Epithelial cell of prostate (primary cell): Measurements from ENCODE around the gene ITGA8.
"Not testable (repeated sequence)": the region's sequence is repeated elsewhere in the genome, so short reads cannot be mapped to it uniquely, and the experiment has no call there.

Experiments used
- DNase-seq: peaks from one replicate; pipeline ENCODE4 v3.0.0-alpha.2; 2011; ENCODE audit warnings: low read depth, low spot score
- H3K27ac ChIP-seq: fragments of 450-650 bp; 2 replicates; pipeline ENCODE4 v1.5.1; 2017; ENCODE audit warnings: mild to moderate bottlenecking

Gene ITGA8

DNA sequence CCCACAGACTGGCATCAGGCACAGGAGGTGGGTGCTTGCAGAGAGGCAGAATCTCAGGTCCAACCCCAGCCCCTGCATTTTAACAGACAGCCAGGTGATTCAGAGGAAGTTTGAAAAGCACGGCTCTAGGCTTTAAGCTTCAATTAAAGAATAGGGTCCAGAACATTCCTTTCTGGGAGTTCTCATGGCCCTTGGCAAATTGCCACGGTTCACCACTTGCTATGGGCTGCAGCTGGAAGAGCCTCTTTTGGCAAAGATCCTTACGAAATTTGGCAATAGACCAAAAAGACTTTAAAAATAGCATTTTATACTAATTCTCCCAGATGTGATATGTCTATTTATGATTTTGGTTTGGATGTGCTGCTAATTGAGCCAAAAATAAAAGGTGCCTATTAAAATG lies 148.1 kb downstream of the ITGA8 start:
- no peak for DNase-seq

DNA sequence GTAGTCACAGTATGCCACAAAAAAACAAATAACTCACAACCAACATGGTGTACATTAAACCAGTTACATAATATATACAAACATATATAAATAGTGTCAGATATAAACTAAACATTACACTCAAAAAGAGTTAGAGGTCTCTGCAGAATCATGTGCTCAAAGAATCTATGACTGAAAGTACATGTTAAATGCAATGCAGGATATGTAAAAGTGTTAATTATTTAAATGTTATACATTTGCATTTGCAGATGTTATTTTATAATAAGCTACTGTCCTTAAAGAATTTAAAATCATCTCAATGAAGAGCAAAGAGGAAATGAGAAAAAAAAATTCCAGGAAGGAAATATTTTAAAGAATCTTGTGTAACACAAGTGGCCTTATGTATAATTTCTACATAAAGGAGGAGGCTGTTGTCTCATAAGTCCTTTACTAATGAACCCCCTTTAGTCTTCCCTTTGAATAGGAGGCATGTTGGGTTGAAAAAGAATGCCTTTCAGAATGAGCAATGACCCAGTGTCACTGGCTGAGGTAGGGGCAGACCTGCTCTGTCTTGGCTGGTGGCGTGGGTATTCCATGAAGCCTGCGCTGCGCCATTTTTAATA lies 148.9 kb downstream of the ITGA8 start:
- DNase-seq: no peak

More for the DNA sequence above, 148.1 kb downstream of the ITGA8 start:
- H3K27ac ChIP-seq: no peak overlapping the region

DNA sequence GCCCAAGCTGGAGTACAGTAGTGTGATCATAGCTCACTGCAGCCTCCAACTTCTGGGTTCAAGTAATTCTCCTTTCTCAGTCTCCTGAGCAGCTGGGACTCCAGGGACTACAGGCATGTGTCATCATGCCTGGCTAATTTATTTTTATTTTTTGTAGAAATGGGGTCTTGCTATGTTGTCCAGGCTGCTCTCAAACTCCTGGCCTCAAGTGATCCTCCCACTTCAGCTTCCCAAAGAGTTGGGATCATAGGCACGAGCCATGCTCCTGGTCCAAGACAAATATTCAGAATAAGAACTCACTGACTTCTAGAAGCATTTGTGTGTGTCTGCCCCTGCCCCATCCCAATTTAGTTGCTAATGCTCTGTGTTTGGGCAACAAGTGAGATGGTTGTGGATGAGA lies 151.8 kb downstream of the ITGA8 start:
- H3K27ac ChIP-seq: no peak overlapping the region
- DNase-seq: no peak

More for the DNA sequence above, 148.9 kb downstream of the ITGA8 start:
- H3K27ac ChIP-seq: no peak overlapping the region

DNA sequence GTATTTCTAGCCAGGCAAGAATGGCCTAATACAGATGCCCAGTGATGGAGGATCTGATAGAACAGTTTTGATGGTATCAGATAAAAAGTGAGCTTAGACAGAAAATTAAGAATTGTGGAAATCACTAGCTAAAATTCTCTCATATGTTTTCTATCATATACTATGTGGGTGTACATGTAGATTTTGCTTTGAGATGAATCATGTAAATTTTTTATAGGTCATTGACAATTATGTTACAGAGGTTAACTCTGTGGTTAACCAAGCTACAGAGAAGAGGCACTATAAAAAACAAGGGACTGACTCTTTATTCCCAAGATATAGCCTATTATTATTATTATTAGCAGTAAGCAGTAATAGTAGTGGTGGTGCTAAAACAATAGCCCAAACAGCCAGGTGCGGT lies 156.5 kb downstream of the ITGA8 start:
- no peak overlapping the region for H3K27ac ChIP-seq
- DNase-seq: no peak

DNA sequence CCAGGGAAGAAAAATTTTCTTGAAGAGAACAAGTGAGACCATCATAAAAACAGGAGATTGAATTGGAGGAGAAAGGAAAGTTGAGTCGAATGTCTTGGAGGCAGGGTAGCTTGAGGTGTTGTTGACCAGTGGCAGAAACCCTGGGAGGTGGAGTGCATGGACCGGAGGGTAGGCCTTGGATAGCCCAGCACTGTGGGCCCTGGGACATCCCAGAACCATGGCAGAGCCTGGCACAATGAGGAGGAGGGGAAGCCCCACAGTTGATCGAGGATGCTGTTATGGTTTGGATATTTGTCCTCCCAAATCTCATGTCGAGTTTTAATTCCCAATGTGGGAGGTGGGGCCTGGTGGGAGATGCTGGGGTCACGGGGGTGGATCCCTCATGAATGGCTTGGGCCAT lies 157.1 kb downstream of the ITGA8 start:
- no peak for DNase-seq
- no peak overlapping the region for H3K27ac ChIP-seq

DNA sequence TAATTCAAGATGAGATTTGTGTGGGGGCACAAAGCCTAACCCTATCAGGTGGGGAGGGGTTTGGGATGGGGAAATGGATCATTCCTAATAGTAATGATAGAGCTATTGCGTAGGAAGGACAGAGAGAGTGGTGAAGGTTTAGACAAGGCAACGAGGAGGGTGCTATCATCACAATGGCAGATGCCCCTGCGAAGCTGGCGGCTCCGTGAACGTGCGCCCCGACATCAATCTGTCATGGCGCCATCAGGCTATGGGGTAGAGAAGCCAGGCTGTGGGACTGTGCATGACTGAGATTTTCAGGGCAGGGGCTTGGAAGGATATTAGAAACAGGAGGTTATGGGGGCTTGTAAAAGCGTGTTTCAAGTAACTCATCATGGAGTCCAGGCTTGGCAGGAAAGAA lies 157.6 kb downstream of the ITGA8 start:
- no peak overlapping the region for H3K27ac ChIP-seq
- DNase-seq: no peak

DNA sequence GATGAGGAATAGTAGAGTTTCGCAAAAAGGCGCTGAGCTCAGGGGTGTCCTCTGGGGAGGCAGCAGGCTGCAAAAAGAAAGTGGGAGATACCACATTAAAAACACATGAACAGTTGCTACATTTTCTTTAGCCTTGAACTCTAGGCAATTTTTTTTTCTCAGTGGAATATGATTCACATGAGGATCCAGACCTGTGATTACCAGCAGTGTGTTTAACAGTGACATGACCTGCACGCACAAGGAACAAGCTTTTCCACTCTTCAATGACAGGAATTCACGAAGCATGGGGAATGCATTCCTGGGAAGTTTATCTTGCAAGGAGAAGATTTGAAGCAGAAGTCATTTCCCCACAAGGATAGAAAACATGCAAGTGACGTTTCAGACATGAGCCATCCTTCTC lies 161.6 kb downstream of the ITGA8 start:
- no peak for DNase-seq
- H3K27ac ChIP-seq: no peak overlapping the region

DNA sequence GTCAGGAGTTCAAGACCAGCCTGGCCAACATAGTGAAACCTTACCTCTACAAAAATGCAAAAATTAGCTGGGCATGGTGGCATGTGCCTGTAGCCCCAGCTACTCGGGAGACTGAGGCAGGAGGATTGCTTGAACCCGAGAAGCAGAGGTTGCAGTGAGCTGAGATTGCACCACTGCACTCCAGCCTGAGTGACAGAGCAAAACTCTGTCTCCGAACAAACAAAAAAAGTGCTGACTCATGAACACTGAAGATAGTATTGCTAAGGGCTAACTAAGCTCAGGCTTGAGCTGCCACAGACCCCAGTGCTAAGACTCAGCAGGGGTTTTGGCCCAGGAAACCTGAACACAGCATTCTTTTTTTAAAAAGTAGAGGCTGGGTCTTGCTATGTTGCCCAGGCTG lies 162.6 kb downstream of the ITGA8 start:
- DNase-seq, H3K27ac ChIP-seq: not testable (repeated sequence)

DNA sequence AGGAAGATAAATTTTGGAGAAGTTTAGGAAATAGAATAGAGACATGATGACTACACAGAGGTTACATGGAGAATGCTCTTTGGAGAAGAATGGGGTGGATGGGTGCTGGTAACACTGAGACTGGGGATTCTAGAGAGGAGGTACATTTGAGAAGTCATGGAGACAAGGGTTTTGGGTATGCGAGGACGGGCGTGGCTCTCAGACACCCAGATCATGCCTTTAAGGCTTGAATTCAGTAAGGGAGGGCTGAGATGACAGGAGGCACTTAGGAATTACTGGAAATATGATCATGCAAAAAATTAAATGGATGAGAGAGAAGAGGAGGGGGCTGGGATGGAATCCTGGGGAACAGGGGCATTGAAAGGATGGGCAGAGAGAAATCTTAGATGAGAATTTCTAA lies 168.8 kb downstream of the ITGA8 start:
- no peak for DNase-seq
- H3K27ac ChIP-seq: no peak overlapping the region

DNA sequence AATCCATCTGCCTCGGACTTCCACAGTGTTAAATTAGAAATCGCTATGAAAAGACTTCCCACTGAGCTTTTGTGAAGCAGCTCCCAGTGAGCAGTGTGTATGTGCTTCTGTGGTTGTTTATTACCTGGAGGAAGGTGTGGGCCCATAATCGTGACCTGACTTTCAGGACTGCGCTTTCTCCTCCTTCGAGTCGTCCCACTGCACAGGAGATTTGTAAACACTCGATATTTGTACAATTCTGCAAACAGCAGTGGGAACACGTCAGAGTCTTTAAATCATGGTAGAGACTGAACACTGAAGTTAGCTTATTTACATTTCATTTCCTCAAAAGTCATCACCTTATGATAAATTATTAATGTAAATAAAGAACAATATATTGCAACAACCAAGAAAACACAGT lies 171.4 kb downstream of the ITGA8 start:
- no peak overlapping the region for H3K27ac ChIP-seq
- no peak for DNase-seq

DNA sequence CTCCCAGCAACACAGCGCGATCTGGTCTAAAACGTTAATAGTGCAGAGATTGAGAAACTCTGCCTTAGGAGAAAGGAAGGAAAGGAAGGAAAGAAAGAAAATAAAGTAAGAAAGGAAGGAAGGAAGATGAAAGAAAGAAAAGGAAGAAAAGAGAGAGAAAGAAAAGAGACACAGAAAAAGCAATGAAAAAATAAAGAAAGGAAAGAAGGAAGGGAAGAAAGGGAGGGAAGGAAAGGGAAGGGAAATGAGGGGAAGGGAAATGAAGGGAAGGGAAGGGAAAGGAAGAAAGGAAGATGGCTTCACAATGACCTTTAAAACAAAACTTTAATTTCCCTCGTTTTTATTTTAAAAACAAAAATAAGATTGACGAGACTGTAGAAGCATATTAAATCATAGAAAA lies 173.1 kb downstream of the ITGA8 start:
- DNase-seq: no peak
- H3K27ac ChIP-seq: no peak overlapping the region

DNA sequence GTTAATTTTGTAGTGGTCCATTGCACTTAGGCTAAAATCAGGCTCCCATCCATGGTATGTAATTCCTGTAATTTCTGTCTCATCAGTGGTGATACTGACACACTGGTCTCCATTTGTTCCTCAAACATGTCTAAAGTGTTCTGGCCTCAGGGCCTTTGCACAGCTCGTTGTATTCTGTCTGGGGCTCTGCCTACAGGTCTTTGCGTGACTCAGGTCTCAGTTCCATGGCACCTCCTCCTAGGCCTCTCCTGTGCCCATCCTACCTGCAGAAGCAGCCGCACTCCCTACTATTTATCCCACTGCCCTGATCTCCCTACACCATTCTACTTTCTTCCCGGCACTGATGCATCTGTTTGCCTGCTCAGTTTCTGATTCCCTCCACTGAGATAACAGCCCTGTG lies 173.8 kb downstream of the ITGA8 start:
- no peak for DNase-seq
- H3K27ac ChIP-seq: no peak overlapping the region

DNA sequence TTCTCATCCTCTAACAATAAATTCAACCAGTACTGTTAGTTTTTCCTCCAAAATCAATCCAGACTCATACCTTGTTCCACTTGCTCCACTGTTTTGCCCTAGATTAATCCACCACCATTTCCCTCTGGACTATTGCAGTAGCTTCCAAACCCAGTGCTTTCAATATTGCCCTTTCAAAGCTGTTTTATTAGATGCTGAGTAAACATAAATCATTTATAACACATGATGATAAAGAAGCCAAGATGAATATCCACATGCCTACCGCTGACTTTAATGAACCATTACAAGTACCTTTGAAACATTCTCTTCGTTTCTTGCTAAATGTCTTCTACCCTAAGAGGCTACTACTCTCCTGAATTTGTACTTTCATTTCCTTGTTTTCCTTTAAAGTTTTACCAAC lies 174.5 kb downstream of the ITGA8 start:
- DNase-seq: no peak
- no peak overlapping the region for H3K27ac ChIP-seq

DNA sequence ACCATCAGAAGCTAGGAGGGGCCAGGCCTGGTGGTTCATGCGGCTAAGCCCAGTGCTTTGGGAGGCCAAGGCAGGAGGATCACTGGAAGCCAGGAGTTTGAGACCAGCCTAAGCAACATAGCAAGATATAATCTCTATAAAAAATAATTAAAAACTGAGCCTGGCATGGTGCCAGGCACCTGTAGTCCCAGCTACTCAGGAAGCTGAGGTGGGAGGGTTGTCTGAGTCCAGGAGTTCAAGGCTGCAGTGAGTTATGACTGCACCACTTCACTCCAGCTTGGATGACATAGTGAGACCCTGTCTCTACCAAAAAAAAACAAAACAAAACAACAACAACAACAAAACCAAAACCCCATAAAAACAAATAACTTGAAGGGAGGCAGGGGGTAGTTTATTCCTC lies 175.7 kb downstream of the ITGA8 start:
- no peak overlapping the region for H3K27ac ChIP-seq
- no peak for DNase-seq

DNA sequence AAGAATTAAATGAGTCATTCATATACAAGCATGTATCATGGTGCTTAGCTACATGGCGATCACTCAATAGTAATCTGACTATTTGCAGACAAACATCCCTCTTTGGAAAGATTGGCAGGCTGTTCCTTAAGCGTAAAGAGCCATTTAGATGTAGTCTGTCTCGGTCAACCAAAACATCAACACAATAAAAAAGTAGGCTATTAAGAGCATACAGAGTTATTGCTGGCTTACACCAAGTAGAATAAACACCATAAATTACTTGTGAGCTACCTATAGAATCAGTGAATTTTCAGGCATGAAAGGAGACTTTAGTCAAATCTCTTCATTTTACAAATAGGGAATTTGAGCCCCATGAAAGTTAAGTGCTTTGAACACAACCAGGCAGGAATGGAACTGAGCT lies 176.9 kb downstream of the ITGA8 start:
- H3K27ac ChIP-seq: no peak overlapping the region
- DNase-seq: no peak

DNA sequence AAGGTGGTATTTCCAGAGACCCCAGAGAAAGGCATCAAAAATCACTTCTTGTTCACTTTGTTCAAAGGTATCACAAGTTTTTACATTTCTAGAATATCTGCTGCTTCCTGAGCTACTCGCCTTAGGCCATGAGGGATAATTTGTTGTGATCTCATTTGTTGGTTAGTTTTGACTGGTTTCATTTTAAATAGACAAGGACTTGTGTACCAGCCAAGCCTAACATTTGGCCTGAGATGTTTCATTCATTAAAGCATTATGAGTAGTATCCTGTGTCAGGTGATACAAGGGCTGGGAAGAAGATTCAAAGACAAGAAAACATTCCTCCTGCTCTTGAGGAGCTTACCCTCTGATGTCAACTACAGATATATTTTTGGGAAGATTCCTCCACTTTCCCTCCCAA lies 178.3 kb downstream of the ITGA8 start:
- no peak overlapping the region for H3K27ac ChIP-seq
- no peak for DNase-seq

DNA sequence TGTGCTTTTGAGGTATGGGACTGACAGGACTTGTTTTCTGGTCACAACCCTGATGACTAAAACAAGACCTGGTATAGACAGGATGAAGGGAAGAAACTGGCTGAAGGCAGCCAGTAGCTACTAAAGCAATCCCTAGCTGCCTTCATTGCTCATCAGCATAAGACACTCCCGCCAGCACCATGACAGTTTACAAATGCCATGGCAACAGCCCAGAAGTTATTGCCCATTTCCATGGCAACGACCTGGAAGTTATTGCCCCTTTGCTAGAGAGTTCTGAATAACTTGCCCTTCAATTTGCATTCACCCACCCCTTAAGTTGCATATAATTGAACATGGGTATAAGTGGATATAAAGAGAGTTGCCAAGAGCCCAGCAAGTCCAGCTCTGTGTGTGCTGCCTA lies 179.0 kb downstream of the ITGA8 start:
- H3K27ac ChIP-seq: no peak overlapping the region
- DNase-seq: no peak

DNA sequence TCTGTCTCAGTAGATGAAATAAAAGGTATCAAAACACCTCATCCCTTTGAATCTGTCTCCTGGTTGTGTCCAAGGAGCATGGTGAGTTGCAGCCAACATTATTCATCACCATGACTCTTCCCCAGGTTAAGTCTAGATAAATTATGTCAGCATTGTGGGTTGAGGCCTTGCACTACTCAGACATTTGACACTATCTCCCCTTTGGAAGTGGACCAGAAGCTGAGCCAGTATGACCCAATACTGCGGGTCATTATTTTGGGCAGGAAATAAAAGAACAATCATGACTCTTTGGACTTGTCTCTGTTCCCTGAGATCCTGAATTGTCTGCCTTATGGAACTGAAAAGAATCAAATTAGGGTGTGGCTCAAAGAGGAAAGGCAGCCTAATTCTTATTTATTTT lies 180.5 kb downstream of the ITGA8 start:
- H3K27ac ChIP-seq: no peak overlapping the region
- no peak for DNase-seq

DNA sequence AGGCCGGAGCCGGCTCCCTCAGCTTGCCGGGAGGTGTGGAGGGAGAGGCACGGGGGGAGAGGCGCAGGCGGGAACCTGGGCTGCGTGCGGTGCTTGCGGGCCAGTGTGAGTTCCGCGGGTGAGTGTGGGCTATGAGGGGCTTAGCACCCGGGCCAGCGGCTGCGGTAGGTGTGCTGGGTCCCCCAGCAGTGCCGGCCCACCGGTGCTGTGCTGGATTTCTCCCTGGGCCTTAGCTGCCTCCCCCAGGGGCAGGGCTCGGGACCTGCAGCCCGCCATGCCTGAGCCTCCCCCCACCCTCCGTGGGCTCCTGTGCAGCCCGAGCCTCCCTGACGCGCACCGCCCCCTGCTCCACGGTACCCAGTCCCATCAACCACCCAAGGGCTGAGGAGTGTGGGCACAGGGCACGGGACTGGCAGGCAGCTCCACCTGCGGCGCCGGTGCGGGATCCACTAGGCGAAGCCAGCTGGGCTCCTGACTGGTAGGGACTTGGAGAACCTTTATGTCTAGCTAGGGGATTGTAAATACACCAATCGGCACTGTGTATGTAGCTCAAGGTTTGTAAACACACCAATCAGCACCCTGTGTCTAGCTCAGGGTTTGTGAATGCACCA lies 184.7 kb downstream of the ITGA8 start:
- DNase-seq, H3K27ac ChIP-seq: not testable (repeated sequence)

DNA sequence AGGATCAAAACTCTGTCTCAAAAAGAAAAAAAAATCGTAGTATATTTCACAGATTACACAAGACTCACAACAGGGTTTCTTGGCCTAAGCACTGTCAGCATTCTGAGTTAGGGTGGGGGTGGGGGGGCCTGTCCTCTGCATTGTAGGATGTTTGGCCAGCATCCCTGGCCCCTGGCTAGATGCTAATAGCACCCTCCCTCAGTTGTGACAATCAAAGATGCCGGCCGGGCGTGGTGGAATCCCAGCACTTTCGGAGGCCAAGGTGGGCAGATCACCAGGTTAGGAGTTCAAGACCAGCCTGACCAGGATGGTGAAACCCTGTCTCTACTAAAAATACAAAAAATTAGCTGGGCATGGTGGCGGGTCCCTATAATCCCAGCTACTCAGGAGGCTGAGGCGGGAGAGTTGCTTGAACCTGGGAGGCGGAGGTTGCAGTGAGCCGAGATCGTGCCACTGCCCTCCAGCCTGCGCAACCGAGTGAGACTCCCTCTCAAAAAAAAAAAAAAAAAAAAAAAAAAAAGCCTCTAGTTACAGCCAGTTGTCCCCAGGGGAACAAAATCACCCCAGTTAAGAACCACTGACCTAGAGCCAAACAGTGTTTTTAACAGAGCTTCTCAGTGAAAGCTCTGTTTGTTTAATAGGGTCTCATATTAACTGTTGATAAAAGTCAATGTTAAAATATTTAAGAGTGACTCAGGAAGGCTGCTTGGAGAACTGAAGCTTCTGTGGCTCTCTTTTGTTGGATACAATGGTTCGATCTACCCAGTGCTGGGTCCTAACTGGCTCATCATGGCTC lies 187.6 kb downstream of the ITGA8 start:
- H3K27ac ChIP-seq: no peak overlapping the region
- no peak for DNase-seq

DNA sequence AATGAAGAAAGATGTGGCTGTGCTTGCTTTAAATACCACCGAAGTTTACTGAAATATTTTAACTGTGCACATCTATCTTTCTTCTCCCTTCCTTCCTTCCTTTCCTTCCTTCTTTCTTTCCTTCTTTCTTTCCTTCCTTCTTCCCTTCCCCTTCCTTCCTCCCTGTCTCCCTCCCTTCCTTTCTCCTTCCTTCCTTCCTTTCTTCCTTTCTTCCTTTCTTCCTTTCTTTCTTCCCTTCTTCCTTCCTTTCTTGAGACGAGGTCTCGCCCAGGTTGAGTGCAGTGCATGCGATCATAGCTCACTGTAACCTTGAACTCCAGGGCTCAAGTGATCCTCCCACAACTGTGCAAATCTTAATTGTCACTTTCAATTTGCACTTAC lies 190.9 kb downstream of the ITGA8 start:
- no peak overlapping the region for H3K27ac ChIP-seq
- no peak for DNase-seq

DNA sequence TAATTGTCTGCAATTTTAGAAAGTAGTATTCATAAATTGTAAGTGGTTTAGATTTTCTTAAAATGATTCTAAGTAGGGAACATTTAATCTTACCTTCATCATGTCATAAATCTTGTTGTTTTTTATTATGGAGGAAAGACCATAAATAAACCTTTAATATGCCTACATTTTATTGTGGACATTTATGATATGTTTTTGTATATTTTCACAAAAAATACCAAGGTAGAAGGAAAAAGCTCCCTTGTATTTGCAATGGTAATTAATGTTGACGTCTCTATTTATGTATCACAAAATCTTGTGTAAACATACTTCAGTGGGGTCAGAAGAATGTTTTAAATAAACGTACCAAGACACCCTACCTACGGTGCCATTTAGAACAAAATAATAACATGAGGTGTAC lies 193.0 kb downstream of the ITGA8 start:
- DNase-seq: no peak

More for the DNA sequence above, 193.0 kb downstream of the ITGA8 start:
- no peak overlapping the region for H3K27ac ChIP-seq
